GM12891 (cell line): ENCODE data around the gene CELA3B.

ENCODE experiments used
- POLR2A ChIP-seq: IDR thresholded peaks from 2 replicates; pipeline ENCODE4 v1.6.1; 2011; ENCODE audit warnings: low read depth, low read length, control low read depth
- POLR2AphosphoS5 ChIP-seq: IDR thresholded peaks from 2 replicates; pipeline ENCODE4 v1.6.1; 2011; ENCODE audit warnings: low read depth, low read length, control low read depth
- SPI1 ChIP-seq: IDR thresholded peaks from 2 replicates; pipeline ENCODE4 v1.6.1; 2011; ENCODE audit warnings: low read depth, low read length, control low read depth

DNA sequence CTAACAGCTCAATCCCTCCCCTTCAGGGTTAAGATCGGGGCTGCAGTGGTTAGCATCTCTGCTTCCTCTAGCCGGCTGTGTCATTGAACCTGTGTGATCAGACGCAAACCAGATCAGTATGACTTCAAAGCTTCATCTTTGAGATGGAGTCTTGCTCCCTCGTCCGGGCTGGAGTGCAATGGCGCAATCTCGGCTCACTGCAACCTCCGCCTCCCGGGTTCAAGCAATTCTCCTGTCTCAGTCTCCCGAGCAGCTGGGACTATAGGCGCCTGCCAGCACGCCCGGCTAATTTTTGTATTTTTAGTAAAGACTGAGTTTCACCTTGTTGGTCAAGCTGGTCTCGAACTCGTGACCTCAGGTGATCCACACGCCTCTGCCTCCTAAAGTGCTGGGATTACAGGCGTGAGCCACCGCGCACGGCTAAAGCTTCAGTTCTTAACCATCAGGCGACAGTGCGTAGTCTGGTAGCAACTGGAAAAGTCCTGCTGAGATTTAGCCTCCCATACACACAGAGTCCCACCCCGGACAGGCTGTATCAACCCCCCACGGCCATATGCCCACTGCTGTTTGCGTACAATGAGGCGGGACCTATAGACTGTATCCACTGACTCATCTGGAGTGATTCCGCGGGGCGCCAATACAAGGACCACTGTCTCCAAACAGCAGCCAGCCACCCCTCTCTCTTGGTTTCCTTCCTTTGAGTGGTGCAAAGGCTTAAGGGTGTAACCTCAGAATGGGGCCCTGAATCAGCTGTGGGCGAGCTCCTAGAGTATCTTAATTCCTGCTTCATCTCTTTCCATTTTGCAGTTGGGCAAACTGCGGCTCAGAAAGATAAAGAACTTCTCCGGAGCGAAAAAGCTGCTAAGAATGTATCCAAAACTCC is 47.9 kb downstream of the CELA3B start:
- no peak for TF ChIP-seq SPI1
- TF ChIP-seq POLR2A, result no peak
- TF ChIP-seq POLR2AphosphoS5, result no peak
